GM19452 (cell line): ENCODE data around the gene MS4A3.
"Not testable (repeated sequence)": the region's sequence is repeated elsewhere in the genome, so short reads cannot be mapped to it uniquely, and the experiment has no call there.

ENCODE experiments used
- ATAC-seq: cut with Tn5 transposase; IDR thresholded peaks from one replicate; pipeline ENCODE4 v1.9.1; 2021; ENCODE audit not compliant: unreplicated experiment

The MS4A3 gene

DNA sequence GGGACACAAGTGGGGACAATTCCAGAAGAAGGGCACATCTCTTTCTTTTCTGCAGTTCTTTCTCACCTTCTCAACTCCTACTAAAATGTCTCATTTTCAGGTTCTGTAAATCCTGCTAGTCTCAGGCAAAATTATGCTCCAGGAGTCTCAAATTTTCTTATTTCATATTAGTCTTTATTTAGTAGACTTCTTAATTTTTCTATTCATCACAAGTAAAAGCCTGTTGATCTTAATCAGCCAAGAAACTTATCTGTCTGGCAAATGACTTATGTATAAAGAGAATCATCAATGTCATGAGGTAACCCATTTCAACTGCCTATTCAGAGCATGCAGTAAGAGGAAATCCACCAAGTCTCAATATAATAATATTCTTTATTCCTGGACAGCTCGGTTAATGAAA lies 31.9 kb downstream of the MS4A3 start, which contains the start of gene MS4A2:
Gene MS4A2 (plus strand): TSS at position 301 of the 400 bp plus-strand sequence. CDS start 102 bp downstream, outside the sequence.
- no peak for ATAC-seq

DNA sequence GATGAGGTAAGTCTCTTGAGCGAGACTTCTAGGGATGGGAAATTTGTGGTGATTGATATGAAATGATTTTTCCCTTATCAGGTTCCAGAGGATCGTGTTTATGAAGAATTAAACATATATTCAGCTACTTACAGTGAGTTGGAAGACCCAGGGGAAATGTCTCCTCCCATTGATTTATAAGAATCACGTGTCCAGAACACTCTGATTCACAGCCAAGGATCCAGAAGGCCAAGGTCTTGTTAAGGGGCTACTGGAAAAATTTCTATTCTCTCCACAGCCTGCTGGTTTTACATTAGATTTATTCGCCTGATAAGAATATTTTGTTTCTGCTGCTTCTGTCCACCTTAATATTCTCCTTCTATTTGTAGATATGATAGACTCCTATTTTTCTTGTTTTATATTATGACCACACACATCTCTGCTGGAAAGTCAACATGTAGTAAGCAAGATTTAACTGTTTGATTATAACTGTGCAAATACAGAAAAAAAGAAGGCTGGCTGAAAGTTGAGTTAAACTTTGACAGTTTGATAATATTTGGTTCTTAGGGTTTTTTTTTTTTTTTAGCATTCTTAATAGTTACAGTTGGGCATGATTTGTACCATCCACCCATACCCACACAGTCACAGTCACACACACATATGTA lies 39.1 kb downstream of the MS4A3 start:
- no peak for ATAC-seq

DNA sequence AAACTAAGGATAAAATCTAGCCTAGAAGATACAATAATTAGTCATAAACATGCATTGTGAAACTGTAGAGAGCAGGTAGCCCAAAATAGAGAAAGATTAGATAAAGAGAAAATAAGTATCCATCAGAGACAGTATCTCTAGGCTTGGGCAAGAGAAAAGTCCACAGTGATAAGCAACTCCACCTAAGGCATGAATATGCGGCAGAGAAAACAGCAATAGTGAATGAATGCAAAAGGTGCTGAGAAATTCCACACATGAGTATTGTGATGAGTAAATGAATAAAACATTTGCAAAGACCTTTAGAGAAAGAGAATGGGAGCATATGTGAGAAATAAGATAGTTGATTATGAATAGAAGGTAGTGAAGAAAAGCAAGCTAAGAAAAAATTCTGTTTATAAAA lies 40.7 kb downstream of the MS4A3 start:
- no peak for ATAC-seq

DNA sequence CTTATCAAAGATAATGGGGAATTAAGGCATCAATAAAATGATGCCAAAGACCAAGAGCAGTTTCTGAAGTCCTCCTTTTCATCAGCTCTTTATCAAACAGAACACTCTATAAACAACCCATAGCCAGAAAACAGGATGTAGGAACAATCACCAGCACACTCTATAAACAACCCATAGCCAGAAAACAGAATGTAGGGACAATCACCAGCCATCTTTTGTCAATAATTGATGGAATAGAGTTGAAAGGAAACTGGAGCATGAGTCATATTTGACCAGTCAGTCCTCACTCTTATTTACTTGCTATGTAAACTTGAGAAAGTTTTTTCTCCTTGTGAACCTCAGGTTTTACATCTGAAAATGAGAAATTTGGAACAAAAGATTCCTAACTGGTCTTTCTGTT lies 42.0 kb downstream of the MS4A3 start:
- ATAC-seq: no peak

DNA sequence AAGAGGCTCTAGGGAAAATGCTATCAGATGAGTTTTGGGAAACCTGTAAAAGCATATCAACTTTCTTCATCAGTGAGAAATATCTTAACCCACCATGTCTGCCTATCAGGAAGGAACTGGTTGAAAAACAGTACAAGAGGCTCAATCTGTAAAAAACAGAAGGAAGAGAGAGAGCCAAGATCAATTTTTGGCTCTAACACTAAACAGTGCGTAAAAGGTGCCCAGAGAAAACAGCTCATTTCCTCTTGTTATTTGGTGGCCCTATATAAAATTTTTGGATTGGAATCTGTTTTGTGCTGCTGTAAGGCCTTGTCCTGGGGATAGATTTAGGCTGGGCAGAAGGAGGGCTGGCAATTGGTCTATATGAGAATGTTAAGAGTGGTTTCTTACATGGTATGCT lies 44.1 kb downstream of the MS4A3 start:
- no peak for ATAC-seq

DNA sequence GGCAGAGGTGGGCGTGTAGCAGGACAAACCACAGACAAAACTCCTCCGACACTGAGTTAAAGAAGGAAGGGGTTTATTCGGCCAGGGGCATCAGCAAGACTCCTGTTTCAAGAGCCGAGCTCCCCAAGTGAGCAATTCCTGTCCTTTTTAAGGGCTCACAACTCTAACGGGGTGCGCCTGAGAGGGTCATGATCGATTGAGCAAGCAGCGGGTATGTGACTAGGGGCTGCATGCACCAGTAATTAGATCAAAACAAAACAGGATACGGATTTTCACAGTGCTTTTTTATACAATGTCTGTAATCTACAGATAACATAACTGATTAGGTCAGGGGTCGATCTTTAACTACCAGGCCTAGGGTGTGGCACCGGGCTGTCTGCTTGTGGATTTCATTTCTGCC lies 44.9 kb downstream of the MS4A3 start:
- not testable (repeated sequence) for ATAC-seq

DNA sequence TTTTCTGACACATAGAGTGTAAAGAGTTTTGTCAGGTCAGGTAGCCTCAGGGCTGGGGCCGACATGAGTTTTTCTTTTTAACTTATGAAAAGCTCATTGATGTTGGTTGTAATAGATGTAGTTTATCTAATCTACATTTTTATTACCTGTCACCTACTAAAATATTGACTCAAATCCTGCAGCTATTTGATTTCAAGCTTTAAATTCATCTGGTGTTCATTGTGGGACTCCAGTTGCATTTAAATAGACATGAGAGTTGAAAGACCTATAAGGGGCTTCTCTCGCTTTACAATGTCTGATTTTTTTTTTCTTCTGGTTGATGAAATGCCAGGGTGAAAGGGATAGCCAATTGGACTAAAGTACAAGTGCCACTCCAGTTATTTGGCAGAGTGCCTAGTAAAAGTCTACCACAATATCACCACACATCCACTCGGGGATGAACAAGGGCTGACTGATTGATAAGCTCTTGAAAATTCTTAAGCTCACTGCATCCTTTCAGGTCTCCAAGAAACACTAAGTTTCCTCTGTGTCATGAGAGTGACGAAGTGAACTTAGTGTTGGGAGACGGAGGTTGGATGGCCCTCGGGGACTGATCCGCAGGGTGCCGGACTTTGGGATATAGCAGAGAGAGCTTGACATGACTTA lies 48.1 kb downstream of the MS4A3 start:
- not testable (repeated sequence) for ATAC-seq

DNA sequence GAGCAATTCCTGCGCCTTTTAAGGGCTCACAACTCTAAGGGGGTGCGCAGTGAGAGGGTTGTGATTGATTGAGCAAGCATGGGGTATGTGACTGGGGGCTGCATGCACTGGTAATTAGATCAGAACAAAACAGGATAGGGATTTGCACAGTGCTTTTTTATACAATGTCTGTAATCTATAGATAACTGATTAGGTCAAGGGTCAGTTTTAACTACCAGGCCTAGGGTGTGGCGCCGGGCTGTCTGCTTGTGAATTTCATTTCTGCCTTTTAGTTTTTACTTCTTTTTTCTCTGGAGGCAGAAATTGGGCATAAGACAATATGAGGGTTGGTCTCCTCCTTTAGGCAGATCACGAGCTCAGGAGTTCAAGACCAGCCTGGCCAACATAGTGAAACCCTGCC lies 52.2 kb downstream of the MS4A3 start:
- not testable (repeated sequence) for ATAC-seq

DNA sequence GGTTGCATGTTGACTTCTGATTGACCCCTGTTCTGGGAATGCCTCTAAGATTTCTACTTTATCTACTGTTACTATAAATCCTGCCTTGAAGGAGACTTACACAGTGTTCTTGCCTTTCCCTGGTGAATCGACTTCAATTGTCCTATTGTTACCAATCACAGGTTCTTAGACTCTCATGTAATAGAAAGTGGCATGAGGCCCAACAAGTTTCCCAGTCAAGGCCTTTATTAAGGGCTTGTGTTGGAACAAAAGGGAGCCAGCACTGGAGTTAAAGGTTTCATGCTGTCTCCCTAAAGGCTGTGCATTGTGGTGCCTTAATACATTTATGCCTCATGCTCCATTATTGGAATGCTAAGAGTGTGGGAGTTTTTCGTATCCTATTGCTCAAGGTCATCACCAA lies 55.3 kb downstream of the MS4A3 start:
- ATAC-seq: no peak

DNA sequence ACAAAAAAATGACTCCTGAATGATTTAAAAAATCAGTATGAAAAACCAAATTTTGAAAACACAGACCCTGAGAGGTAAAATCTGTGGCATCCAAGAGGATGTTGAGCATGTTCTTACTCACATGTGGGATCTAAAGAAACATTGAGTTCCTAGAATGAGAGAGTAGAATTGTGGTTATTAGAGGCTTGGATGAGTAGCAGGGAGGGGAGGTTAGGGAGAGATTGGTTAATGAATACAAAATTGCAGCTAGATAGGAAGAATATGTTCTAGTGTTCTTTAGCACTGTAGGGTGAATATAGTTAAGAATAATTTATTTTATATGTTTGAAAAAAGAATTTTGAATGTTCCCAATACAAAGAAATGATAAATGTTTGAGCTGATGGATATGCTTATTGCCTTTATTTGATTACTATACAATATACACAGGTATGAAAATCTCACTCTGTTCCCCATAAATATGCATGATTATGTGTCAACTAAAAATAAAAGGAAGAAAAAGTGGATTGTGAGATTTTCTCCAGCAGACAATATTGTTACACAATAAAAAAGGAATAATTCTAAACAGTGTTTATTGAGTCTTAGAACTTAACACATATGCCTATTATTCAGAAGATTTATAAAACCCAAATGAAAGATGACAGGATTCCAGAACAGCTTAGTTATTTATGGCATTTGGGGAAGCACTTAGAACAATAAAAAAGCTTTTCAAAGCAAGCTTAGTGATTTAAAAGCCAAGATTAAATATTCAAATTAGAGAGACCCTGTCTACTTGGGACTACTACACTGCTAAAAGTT lies 60.7 kb downstream of the MS4A3 start:
- ATAC-seq: no peak

DNA sequence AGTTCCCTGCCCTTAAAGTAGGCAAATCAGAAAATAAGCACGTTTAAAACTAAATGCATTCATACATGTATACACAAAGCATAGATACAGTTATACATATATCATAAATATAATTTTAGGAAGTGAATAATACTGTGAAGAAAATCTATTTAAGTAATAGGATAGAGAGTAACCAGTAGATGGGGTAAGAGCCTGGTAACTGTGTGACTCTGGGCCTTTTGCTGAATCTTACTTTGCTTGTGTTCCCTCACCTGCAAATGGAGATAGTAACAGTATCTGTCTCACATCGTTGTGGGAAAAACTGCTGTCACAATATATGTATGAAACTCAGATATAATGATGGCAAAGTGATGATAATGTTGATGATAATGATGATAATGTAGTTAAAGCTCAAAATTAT lies 61.9 kb downstream of the MS4A3 start:
- ATAC-seq: no peak

DNA sequence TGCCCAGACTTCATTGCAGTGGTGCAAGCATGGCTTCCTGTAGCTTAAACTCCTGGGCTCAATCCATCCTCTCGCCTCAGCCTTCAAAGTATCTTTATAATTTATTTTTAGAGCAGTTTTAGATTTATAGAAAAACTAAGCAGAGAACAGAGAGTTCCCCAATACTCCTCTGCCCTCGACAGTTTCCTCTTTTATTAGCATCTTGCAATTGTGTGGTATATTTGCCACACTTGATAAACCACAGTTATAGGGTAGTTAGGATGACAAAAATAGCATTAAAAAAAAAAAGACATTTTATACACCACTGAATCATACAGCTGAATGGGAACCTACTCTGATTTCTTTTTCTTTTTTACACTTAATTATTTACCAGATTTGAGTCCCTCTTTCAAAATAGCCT lies 63.2 kb downstream of the MS4A3 start:
- ATAC-seq: no peak
